T-helper 1 cell (primary cell): ENCODE data around the gene NBEAL2.

Experiments used
- DNase-seq, 5 donors: peaks; one replicate each; pipeline ENCODE4 v3.0.0-alpha.2; 2012 to 2020
- total RNA-seq, 4 donors: gene quantifications; one replicate each; lab custom pipeline; 2026; lab: John Stamatoyannopoulos, UW

The NBEAL2 gene, protein sequence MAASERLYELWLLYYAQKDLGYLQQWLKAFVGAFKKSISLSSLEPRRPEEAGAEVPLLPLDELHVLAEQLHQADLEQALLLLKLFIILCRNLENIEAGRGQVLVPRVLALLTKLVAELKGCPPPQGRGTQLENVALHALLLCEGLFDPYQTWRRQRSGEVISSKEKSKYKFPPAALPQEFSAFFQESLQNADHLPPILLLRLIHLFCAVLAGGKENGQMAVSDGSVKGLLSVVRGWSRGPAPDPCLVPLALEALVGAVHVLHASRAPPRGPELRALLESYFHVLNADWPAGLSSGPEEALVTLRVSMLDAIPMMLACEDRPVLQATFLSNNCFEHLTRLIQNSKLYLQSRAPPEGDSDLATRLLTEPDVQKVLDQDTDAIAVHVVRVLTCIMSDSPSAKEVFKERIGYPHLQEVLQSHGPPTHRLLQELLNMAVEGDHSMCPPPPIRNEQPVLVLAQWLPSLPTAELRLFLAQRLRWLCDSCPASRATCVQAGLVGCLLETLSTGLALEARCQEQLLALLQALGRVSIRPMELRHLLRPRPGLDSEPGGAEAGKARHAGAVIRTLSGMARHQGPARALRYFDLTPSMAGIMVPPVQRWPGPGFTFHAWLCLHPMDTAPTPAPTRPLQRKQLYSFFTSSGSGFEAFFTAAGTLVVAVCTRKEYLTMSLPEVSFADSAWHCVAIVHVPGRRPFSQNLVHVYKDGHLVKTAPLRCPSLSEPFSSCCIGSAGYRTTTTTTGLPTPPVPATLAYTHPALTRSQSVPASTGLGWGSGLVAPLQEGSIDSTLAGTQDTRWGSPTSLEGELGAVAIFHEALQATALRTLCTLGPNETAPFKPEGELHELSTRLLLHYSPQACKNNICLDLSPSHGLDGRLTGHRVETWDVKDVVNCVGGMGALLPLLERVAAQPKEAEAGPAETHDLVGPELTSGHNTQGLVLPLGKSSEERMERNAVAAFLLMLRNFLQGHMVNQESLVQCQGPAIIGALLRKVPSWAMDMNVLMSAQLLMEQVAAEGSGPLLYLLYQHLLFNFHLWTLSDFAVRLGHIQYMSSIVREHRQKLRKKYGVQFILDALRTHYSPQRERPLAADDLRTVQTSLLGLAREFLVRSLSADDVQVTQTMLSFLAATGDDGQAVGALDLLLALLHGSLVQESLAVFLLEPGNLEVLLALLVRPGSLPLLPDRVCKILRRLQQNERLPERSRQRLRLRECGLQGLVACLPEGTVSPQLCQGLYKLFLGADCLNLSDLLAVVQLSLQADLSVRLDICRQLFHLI (N-terminal part only)
- 310 to 371 (median 335) reads per million in 4 donors for total RNA-seq

GRCh38 chr3:46978985-46979944, at the start of gene NBEAL2:
TSS of gene NBEAL2 (plus strand) at chr3:46979666. CDS start at chr3:46979862, 196 bp downstream.
- peak; percentile 94 to 98 (median 95) for DNase-seq

- no peak for DNase-seq
Observed at GRCh38 chr3:46930166-46930944, 49.1 kb upstream of the NBEAL2 start.

DNA sequence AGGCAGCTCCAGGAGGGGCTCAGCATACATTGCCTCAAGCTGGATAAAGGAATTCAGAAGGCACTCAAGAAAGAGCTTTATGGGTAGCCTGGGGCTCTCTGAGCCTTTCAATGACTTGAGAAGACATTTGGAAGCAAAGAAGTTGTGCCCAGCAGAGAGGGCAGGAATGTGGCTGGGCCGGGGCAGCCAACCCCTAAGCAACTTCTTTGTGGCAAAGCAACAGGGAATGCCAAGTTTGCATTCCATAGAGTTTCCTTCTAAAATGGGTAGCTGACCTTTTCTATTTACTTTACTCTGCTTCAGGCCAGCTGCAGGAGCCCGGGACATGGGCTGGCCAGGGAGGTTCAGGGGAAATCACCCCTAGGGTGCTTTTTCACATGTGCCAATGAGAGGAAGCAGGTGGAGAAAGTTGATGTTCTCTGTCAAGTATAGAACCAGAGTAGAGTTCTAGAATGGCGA, 48.5 kb upstream of the NBEAL2 start:
- no peak for DNase-seq

DNA sequence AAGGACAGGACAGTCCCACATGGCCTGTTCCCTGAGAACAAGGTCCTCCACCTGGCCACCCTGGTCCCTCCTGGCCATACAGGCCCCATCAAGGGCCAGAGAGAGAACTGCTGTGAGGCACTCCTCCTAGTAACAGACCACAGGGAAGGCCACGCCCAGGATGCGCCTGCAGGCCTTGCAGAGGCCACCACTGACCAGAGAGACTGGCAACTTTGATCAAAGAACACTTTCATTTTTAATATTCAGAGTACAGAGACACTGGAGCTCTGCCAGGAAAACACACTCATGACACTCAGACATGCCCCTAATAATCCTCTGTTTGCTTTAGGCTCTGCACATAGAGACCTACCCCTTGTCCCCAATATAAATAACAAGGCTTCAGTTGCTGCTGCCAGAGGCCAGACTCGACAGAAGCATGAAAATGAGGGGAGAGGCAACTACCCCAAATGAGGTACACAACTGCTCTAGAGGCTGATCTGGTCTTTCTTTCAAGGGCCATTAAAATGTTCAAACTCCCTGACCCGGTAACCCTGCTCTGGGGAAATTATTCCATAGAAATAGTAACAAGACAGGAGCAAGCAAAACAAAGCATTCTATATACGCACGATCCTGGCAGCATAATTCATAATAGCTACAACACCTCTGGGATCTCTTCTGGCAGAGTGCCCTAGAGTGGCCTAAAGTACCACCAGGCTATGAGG, 47.7 kb upstream of the NBEAL2 start:
- DNase-seq, result peak in 1 of 5 donors; percentile 34

DNA sequence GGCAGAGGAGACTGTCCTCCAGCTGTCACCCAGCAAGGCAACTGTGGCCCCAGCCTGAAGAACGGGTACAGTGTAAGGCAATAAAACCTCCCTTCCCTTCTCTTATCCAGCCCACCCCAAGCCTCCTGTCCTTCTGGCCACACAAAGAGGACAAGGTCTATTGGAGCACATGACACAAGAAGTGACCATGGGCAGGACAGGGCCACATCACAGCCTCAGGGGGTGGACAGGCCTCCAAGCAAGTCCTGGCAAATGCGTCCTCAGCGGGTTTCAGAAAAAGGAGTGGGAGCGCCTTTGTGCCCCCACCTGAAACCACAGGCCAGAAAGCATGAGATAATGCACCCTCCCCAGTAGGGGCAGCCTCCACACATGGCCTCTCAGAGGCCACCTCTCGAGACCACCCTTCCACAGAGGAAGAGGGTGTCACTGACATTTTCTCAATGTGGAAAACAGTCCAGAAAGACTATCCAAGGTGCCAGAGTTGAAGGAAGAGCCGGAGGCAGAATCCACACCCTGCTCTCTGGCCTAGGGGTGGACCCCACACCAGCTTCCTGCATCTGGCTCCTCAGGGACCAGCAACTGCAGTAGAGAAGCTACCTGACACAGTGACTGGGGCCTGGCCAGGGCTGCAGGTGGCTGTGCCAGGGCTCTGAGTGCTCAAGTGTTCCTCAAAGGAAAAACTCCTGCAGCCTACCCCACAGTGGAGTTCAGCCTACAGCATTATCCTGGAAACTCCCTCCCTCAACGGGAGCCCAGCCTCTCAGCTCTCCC, 46.8 kb upstream of the NBEAL2 start:
- no peak for DNase-seq

DNA sequence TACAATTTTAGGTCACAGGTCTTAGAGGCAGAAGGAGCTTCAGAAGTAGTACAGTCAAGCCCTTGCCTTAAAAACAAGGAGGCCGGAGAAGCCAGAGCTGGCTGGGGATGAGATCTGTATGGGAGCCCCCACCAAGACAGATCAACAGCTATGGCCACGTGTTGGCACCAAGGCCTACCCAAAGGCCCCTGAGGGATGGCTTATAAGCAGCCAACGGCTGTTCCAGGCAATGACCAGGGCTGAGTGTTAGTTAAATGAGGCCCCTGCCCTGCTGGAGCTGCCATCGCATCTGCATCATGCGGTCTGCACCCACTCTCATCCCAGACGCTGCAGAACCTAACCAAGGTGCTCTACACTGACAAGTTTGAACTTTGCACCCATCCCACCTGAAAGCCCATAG, 46.2 kb upstream of the NBEAL2 start:
- DNase-seq, result no peak

DNA sequence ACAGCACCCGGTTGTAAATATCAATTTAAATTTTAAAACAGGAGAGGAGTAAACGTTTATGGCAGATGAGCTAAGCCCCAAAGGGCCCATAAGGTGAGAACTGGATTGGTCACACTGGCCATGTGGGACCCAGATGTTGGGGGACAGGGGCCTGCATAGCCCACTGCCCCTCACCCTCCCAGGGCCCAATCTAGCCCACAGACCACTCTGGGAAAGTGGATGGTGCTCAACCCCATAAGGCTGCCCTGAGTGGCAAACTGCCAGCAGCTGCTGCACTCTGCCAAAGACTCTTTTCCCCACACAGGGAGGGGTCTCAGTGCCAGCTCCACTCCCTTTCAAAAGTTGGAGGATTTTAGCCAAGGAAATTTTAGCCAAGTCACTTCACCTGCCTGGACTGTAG, 45.4 kb upstream of the NBEAL2 start:
- DNase-seq, result no peak

- no peak for DNase-seq
Observed at GRCh38 chr3:46934498-46935167, 44.8 kb upstream of the NBEAL2 start.

DNA sequence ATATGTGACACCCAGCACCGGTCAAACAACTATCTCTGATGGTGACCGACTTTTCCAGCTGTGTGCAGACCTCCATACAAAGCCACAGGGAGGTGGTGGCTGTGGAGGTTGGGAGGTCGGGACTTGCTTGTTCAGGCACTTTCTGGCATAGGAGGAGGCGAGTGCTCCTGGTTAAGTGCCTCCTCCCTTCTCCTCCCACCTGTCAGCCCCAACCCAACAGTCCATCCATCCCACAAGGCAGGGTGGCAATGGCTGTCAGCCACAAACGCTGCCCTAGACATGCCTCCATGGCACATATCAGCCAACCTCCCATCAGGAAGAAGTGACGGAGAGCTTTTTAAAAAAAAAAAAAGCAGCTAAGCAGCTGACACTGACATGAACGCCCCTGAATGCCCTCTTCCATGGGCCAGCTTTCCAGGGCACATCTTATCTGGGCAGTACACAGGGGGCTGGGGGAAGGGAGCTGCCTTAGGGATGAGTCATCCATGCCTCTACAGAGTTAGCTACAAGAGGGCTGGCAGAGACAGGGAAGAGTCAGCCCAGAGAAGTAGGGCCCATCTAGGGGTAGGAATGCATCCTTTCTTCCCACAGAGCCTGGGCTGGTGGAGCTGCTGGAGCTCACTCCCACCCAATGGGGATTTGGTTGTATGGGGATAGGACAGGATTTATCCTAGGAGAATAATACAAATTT, 44.2 kb upstream of the NBEAL2 start:
- no peak for DNase-seq

DNA sequence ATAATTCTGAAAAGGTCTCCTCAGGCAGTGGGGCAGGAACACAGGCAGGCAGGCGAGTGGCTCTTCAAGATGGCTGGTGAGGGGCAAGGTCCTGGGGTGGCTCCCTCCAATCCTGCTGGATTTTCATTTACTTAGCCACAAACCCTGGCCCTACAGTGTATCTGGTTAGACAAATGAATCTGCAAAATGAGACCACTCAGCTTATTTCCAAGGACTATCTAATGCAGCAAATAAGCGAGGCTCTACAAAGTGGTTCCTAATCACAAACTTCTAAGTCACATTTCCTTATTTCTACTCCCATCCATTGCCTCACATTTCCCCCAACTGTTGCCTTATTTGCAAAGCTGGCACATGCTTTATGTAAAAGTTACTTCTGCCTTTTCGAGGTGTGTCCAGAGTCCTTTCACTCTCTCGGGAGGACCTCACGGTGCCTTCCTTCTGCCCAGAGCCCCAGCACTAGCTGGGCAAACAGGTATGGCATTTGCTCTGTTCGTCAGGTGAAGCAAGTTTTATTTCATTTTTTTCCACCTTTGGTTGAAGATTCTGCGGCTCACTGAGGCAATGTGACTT, 43.4 kb upstream of the NBEAL2 start:
- DNase-seq, result no peak

DNA sequence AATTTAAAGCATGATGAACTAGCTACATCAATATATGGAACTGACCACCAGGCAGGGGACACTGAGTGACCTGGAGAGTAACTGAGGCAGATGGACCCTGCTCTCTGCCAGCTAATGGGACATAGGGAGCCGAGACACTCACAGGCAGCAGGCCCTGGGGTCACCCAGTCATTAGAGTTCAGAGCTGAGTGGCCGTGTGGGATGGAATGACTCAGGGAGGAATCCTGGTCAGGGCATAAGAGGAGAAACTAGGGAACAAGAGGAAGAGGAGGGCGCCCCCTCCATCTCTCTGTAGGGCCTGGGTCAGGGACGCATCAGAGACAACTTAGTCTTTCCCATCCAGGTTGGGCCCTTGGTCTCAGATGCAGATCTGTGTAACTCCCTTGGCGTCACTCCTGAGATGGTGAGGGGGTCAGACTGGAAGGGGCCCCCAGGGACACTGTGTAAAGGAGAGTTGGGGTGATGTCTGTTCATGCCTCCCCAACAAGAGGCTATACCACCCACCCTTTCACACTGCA, 42.7 kb upstream of the NBEAL2 start:
- DNase-seq, result no peak

- no peak for DNase-seq
Observed at GRCh38 chr3:46938118-46938517, 41.3 kb upstream of the NBEAL2 start.

- DNase-seq, result no peak
Observed at GRCh38 chr3:46939578-46940445, 39.7 kb upstream of the NBEAL2 start.

- no peak for DNase-seq
Observed at GRCh38 chr3:46942076-46942475, 37.4 kb upstream of the NBEAL2 start.

- no peak for DNase-seq
Observed at GRCh38 chr3:46942481-46943236, 36.8 kb upstream of the NBEAL2 start.
